ENCODE measurements around the gene CLIC6.

GRCh38 chr21:34670220-34670961 is 1.6 kb downstream of the CLIC6 start:
- no peak for TF ChIP-seq CTCF (IDR thresholded peaks at IDR 0.05; ENCODE audit: low read depth, low read length)
- TF ChIP-seq POLR2A (IDR thresholded peaks at IDR 0.05; ENCODE audit: extremely low read depth, insufficient read length): no peak
